HEK293T (cell line): Measurements from ENCODE around the gene C5orf24.

Experiments used
- CTCF ChIA-PET: fragments of 350-600 bp; formaldehyde crosslinking; extraction: SDS; loops from one replicate; lab custom pipeline; 2021; ENCODE audit warnings: antibody characterized with exemption, inconsistent platforms; lab: Yijun Ruan, JAX
- POLR2A ChIA-PET: fragments of 350-600 bp; formaldehyde crosslinking; extraction: SDS; loops from one replicate; lab custom pipeline; 2020; ENCODE audit warnings: antibody characterized with exemption, inconsistent platforms; lab: Yijun Ruan, JAX
- DNase-seq: peaks from one replicate; pipeline ENCODE4 v3.0.0; 2012; ENCODE audit warnings: mixed read lengths; ENCODE audit errors: extremely low spot score
- ARNT ChIP-seq: fragments of 450-650 bp; IDR thresholded peaks from 2 replicates; pipeline ENCODE4 v1.6.1; 2017; ENCODE audit warnings: mild to moderate bottlenecking
- BHLHE40 ChIP-seq: fragments of 450-650 bp; IDR thresholded peaks from 2 replicates; pipeline ENCODE4 v1.6.1; 2016; ENCODE audit warnings: mild to moderate bottlenecking, moderate library complexity, borderline replicate concordance
- CTBP1 ChIP-seq: fragments of 450-650 bp; IDR thresholded peaks from 2 replicates; pipeline ENCODE4 v1.6.1; 2016; ENCODE audit warnings: borderline replicate concordance
- ELF4 ChIP-seq: fragments of 450-650 bp; IDR thresholded peaks from 2 replicates; pipeline ENCODE4 v1.6.1; 2017; ENCODE audit warnings: antibody characterized with exemption
- FOXA1 ChIP-seq: fragments of 450-650 bp; IDR thresholded peaks from 2 replicates; pipeline ENCODE4 v1.6.1; 2016; ENCODE audit warnings: mild to moderate bottlenecking
- FOXK2 ChIP-seq: fragments of 450-650 bp; IDR thresholded peaks from 2 replicates; pipeline ENCODE4 v1.6.1; 2016; ENCODE audit warnings: mild to moderate bottlenecking
- FOXM1 ChIP-seq: fragments of 450-650 bp; IDR thresholded peaks from 2 replicates; pipeline ENCODE4 v1.6.1; 2017; ENCODE audit warnings: mild to moderate bottlenecking, borderline replicate concordance
- HDGF ChIP-seq: fragments of 450-650 bp; IDR thresholded peaks from 2 replicates; pipeline ENCODE4 v1.6.1; 2017; ENCODE audit warnings: antibody characterized with exemption, borderline replicate concordance
- L3MBTL2 ChIP-seq: fragments of 450-650 bp; conservative IDR thresholded peaks from 2 replicates; pipeline ENCODE4 v1.6.1; 2016; ENCODE audit warnings: mild to moderate bottlenecking
- LEF1 ChIP-seq: fragments of 450-650 bp; IDR thresholded peaks from 2 replicates; pipeline ENCODE4 v1.6.1; 2017; ENCODE audit warnings: mild to moderate bottlenecking, borderline replicate concordance
- NFRKB ChIP-seq: fragments of 450-650 bp; IDR thresholded peaks from 2 replicates; pipeline ENCODE4 v1.6.1; 2016; ENCODE audit warnings: mild to moderate bottlenecking, moderate library complexity
- PKNOX1 ChIP-seq: fragments of 450-650 bp; IDR thresholded peaks from 2 replicates; pipeline ENCODE4 v1.6.1; 2016
- SP1 ChIP-seq: fragments of 450-650 bp; IDR thresholded peaks from 2 replicates; pipeline ENCODE4 v1.6.1; 2017
- SUZ12 ChIP-seq: fragments of 450-650 bp; IDR thresholded peaks from 2 replicates; pipeline ENCODE4 v1.6.1; 2016; ENCODE audit warnings: mild to moderate bottlenecking
- TARDBP ChIP-seq: fragments of 450-650 bp; IDR thresholded peaks from 2 replicates; pipeline ENCODE4 v1.6.1; 2016
- ZNF384 ChIP-seq: fragments of 450-650 bp; IDR thresholded peaks from 2 replicates; pipeline ENCODE4 v1.6.1; 2016

Gene C5orf24

GRCh38 chr5:134889335-134889734, 43.6 kb downstream of the C5orf24 start:
- no peak for TF ChIP-seq SP1
- no peak for TF ChIP-seq NFRKB
- no peak for TF ChIP-seq PKNOX1
- no peak for TF ChIP-seq ZNF384
- no peak for TF ChIP-seq CTBP1
- TF ChIP-seq FOXA1 = no peak
- TF ChIP-seq L3MBTL2 = no peak
- TF ChIP-seq HDGF = no peak
- TF ChIP-seq FOXK2 = no peak
- TF ChIP-seq ELF4 = no peak
- TF ChIP-seq BHLHE40 = no peak
- TF ChIP-seq TARDBP = no peak
- TF ChIP-seq LEF1 = no peak
- TF ChIP-seq ARNT = no peak
- no peak for TF ChIP-seq FOXM1
- TF ChIP-seq SUZ12 = no peak
- ChIA-PET POLR2A (interaction anchor here (1.4 kb wide), 1 partner anchor 15 kb away, joined by 3 read pairs; the partner anchor contains the start of gene PCBD2), CTCF (no interaction called here)
- DNase-seq = no peak

GRCh38 chr5:134891473-134891872, 45.7 kb downstream of the C5orf24 start:
- no peak for DNase-seq
- CTCF ChIA-PET = interaction anchor here (0.6 kb wide), 1 partner anchor 145 kb away, joined by 7 read pairs; no protein-coding TSS in a partner anchor
- POLR2A ChIA-PET = interaction anchor here (0.6 to 1.4 kb wide), 2 partner anchors 17 to 24 kb away, joined by 4 to 5 read pairs; partner anchors contain the start of gene TXNDC15
- no peak for TF ChIP-seq CTBP1
- TF ChIP-seq BHLHE40 = no peak
- no peak for TF ChIP-seq ARNT
- no peak for TF ChIP-seq ZNF384
- no peak for TF ChIP-seq TARDBP
- TF ChIP-seq SP1 = no peak
- no peak for TF ChIP-seq NFRKB
- no peak for TF ChIP-seq FOXM1
- no peak for TF ChIP-seq HDGF
- no peak for TF ChIP-seq FOXA1
- no peak for TF ChIP-seq PKNOX1
- no peak for TF ChIP-seq LEF1
- TF ChIP-seq FOXK2 = no peak
- no peak for TF ChIP-seq L3MBTL2
- no peak for TF ChIP-seq SUZ12
- no peak for TF ChIP-seq ELF4

GRCh38 chr5:134892282-134892681, 46.5 kb downstream of the C5orf24 start:
- no peak for DNase-seq
- ChIA-PET CTCF (interaction anchor here (0.7 kb wide), 1 partner anchor 12 kb away, joined by 5 read pairs; no protein-coding TSS in a partner anchor), POLR2A (interaction anchor here (1.4 kb wide), 1 partner anchor 18 kb away, joined by 5 read pairs; the partner anchor contains the start of gene TXNDC15)
- no peak for TF ChIP-seq SP1

- DNase-seq = no peak
- TF ChIP-seq ZNF384 = no peak
- TF ChIP-seq ELF4 = no peak
- no peak for TF ChIP-seq PKNOX1
- no peak for TF ChIP-seq HDGF
- TF ChIP-seq L3MBTL2 = no peak
- no peak for TF ChIP-seq SUZ12
- TF ChIP-seq TARDBP = no peak
- no peak for TF ChIP-seq SP1
- TF ChIP-seq FOXA1 = no peak
- TF ChIP-seq ARNT = no peak
- no peak for TF ChIP-seq FOXK2
- no peak for TF ChIP-seq CTBP1
- no peak for TF ChIP-seq BHLHE40
- no peak for TF ChIP-seq FOXM1
- ChIA-PET POLR2A (interaction anchor here (1.0 kb wide), 1 partner anchor 19 kb away, joined by 3 read pairs; the partner anchor contains the start of gene TXNDC15), CTCF (no interaction called here)
These were observed 47.2 kb downstream of the C5orf24 start for GRCh38 chr5:134892926-134893325.

GRCh38 chr5:134893748-134894505, 48.2 kb downstream of the C5orf24 start:
- ChIA-PET POLR2A (interaction anchor here (1.0 kb wide), 1 partner anchor 20 kb away, joined by 3 read pairs; the partner anchor contains the start of gene TXNDC15), CTCF (interaction anchor here (0.5 kb wide), 1 partner anchor 91 kb away, joined by 9 read pairs; no protein-coding TSS in a partner anchor)
- DNase-seq = no peak
- no peak for TF ChIP-seq FOXM1
- no peak for TF ChIP-seq HDGF
- TF ChIP-seq NFRKB = no peak
- no peak for TF ChIP-seq FOXK2
- no peak for TF ChIP-seq PKNOX1
- no peak for TF ChIP-seq FOXA1
